KMS-11 (cell line): ENCODE measurements around the gene CRYGB.

ENCODE experiments used
- H2AFZ ChIP-seq: fragments of 200-600 bp; sonication (generic); 2 replicates; pipeline ENCODE4 v1.6.1; 2016; ENCODE audit warnings: antibody characterized with exemption, mixed run types, low read depth
- H3K27ac ChIP-seq: fragments of 200-600 bp; sonication (generic); 2 replicates; pipeline ENCODE4 v1.6.1; 2016; ENCODE audit warnings: mild to moderate bottlenecking, mixed run types
- H3K27me3 ChIP-seq: fragments of 200-600 bp; sonication (generic); 2 replicates; pipeline ENCODE4 v1.6.1; 2017; ENCODE audit warnings: mild to moderate bottlenecking, low read depth, mixed run types, moderate library complexity; ENCODE audit not compliant: insufficient read depth
- H3K36me3 ChIP-seq: fragments of 200-600 bp; sonication (generic); 2 replicates; pipeline ENCODE4 v1.6.1; 2017; ENCODE audit warnings: mild to moderate bottlenecking, mixed run types; ENCODE audit not compliant: insufficient read depth
- H3K4me1 ChIP-seq: fragments of 200-600 bp; sonication (generic); 2 replicates; pipeline ENCODE4 v1.6.1; 2016; ENCODE audit warnings: mild to moderate bottlenecking, low read depth, mixed run types; ENCODE audit not compliant: poor library complexity, severe bottlenecking
- H3K4me2 ChIP-seq: fragments of 200-600 bp; sonication (generic); 2 replicates; pipeline ENCODE4 v1.7.0; 2016; ENCODE audit warnings: mild to moderate bottlenecking, mixed run types
- H3K4me3 ChIP-seq: fragments of 200-600 bp; sonication (generic); IDR thresholded peaks from 2 replicates; pipeline ENCODE4 v1.6.1; 2017; ENCODE audit warnings: low read depth, low read length, mixed read lengths; ENCODE audit not compliant: insufficient read depth
- H3K79me2 ChIP-seq: fragments of 200-600 bp; sonication (generic); 2 replicates; pipeline ENCODE4 v1.6.1; 2016; ENCODE audit warnings: low read depth, mixed run types; ENCODE audit not compliant: insufficient read depth
- H3K9ac ChIP-seq: fragments of 200-600 bp; sonication (generic); 2 replicates; pipeline ENCODE4 v1.6.1; 2016; ENCODE audit warnings: mild to moderate bottlenecking, mixed run types
- H4K20me1 ChIP-seq: fragments of 200-600 bp; sonication (generic); 2 replicates; pipeline ENCODE4 v1.6.1; 2016; ENCODE audit warnings: mild to moderate bottlenecking, mixed run types; ENCODE audit not compliant: insufficient read depth
- TF ChIP-seq, protein P1 (sequence below): fragments of 200-600 bp; sonication (generic); conservative IDR thresholded peaks from 2 replicates; pipeline ENCODE4 v1.6.1; 2017; ENCODE audit warnings: low read depth, mild to moderate bottlenecking, antibody characterized with exemption, low read length, moderate library complexity, mixed read lengths

CRYGB gene

DNA sequence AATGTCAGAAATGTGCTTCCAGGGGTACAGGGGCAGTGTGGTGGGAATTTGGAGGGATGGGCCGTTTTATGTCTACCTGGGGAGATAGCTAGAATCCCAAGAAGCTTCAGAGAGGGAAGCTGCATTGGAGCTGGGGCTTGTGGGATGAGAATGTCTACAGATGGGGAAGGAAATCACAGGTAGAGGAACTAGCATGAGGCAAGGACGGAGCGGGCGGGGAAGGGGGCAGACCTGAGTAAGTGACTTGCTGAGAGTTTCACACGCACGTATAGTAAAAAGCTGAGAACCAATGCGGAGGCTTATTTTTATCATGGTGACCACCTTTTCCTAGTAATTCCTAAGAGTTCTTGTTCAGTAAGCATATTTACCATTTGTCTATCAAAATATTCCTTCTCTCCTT is 37.6 kb upstream of the CRYGB start:
- H2AFZ ChIP-seq: no peak overlapping the region
- no peak overlapping the region for H3K4me3 ChIP-seq
- TF ChIP-seq, protein P1, sequence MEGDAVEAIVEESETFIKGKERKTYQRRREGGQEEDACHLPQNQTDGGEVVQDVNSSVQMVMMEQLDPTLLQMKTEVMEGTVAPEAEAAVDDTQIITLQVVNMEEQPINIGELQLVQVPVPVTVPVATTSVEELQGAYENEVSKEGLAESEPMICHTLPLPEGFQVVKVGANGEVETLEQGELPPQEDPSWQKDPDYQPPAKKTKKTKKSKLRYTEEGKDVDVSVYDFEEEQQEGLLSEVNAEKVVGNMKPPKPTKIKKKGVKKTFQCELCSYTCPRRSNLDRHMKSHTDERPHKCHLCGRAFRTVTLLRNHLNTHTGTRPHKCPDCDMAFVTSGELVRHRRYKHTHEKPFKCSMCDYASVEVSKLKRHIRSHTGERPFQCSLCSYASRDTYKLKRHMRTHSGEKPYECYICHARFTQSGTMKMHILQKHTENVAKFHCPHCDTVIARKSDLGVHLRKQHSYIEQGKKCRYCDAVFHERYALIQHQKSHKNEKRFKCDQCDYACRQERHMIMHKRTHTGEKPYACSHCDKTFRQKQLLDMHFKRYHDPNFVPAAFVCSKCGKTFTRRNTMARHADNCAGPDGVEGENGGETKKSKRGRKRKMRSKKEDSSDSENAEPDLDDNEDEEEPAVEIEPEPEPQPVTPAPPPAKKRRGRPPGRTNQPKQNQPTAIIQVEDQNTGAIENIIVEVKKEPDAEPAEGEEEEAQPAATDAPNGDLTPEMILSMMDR: no peak
- no peaks in the 10 kb centered on the region for H3K27me3 ChIP-seq
- no peak overlapping the region for H3K27ac ChIP-seq
- no peaks in the 10 kb centered on the region for H3K36me3 ChIP-seq
- H3K9ac ChIP-seq: no peak overlapping the region
- no peaks in the 10 kb centered on the region for H3K4me1 ChIP-seq
- H3K79me2 ChIP-seq: no peaks in the 10 kb centered on the region
- no peaks in the 10 kb centered on the region for H4K20me1 ChIP-seq
- H3K4me2 ChIP-seq: no peak overlapping the region

DNA sequence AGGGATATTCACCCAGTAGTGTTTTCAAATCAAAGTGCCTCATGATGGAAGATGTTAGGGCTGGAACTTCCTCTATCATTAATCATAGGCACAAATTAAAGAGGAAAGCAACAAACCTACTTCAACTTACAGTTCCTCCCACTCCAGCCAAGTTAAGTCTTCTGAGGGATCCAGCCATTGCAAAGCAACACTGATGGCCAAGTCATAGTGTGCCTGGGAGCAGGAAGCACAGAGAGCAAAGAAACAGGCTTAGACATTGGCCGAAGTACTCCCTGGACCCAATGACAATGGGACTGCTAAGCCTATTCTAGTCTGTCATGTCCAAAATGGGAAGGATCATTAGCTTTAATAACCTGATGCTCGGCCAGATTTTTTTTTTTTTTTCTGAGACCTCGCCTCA is 36.9 kb upstream of the CRYGB start:
- H3K27me3 ChIP-seq: no peaks in the 10 kb centered on the region
- no peak overlapping the region for H2AFZ ChIP-seq
- H3K4me3 ChIP-seq: no peak overlapping the region
- no peaks in the 10 kb centered on the region for H3K4me1 ChIP-seq
- no peak overlapping the region for H3K9ac ChIP-seq
- H3K36me3 ChIP-seq: no peaks in the 10 kb centered on the region
- H3K27ac ChIP-seq: no peak overlapping the region
- no peaks in the 10 kb centered on the region for H3K79me2 ChIP-seq
- H3K4me2 ChIP-seq: no peak overlapping the region
- H4K20me1 ChIP-seq: no peaks in the 10 kb centered on the region
- TF ChIP-seq, protein P1: no peak

DNA sequence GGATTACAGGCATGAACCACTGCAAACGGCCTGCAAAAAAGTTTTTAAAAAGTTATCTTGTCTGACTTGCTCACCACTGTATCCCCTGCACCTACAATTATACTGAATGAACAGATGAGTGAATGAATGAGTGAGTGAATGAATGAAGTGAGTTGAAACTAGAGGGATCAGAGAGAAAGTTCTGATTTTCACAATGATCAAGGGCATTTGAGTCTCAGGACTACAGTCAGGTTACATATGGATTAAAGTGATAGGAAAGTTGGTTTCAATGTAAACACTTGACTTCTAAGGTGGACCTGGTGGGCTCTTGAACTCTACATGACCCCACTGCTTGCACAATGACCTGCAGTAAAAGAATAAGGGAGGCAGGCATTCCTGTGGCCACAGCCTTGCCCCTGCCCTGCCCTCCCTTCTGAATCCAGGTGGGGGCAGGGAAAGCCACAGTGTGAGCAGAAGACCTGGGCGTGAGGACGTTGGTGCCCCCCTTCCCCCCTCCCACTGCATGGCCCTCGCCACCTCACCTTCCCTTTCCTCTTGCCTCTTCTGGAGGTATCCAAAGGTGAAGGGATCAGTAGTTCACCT is 33.2 kb upstream of the CRYGB start:
- Histone ChIP-seq H3K9ac (no peak overlapping the region), H2AFZ (no peak overlapping the region), H3K36me3 (no peaks in the 10 kb centered on the region), H3K27me3 (no peaks in the 10 kb centered on the region), H4K20me1 (no peaks in the 10 kb centered on the region), H3K4me2 (no peak overlapping the region), H3K27ac (no peak overlapping the region), H3K4me1 (no peaks in the 10 kb centered on the region), H3K79me2 (no peaks in the 10 kb centered on the region), H3K4me3 (no peak overlapping the region)
- TF ChIP-seq, protein P1: no peak

DNA sequence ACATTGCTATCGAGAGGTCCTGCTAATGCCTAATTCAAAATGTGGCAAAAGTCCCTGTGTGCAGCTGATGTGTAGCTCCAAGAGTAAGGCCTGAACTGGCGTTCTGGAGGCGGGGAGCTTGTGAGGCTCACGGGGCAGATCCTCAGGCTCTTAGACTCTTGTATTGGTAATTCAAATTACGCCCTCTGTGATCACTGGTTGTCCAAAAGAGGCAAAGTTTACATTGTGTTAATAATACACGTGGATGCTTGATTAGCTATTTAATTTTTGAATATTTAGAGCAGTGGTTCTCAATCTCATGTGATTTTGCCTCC is 29.8 kb upstream of the CRYGB start:
- peak overlapping the region; percentile 15; the same call in 1 of the 2 replicates for H2AFZ ChIP-seq
- no peaks in the 10 kb centered on the region for H3K4me1 ChIP-seq
- no peaks in the 10 kb centered on the region for H3K27me3 ChIP-seq
- no peak overlapping the region for H3K4me2 ChIP-seq
- no peak overlapping the region for H3K9ac ChIP-seq
- TF ChIP-seq, protein P1: no peak
- H3K4me3 ChIP-seq: no peak overlapping the region
- H3K27ac ChIP-seq: no peak overlapping the region
- H3K79me2 ChIP-seq: no peaks in the 10 kb centered on the region
- no peaks in the 10 kb centered on the region for H4K20me1 ChIP-seq
- H3K36me3 ChIP-seq: no peaks in the 10 kb centered on the region
